HepG2 (cell line): ENCODE measurements around the gene CTSZ. TPM values are rescaled to one million over a fixed set of nuclear protein-coding genes. Genes with fewer than 3 reads are reported as not detected.

Experiments
- HNRNPUL1 ChIP-seq: fragments of 200-400 bp; formaldehyde crosslinking; IDR thresholded peaks from 2 replicates; pipeline ENCODE4 v1.6.1; 2017; ENCODE audit warnings: low read depth, mild to moderate bottlenecking, low read length, moderate library complexity
- KAT2B ChIP-seq: fragments of 150-350 bp; IDR thresholded peaks from 2 replicates; pipeline ENCODE4 v1.6.1; 2014; ENCODE audit warnings: low read depth, low read length, borderline replicate concordance
- KLF11 ChIP-seq: IDR thresholded peaks from 2 replicates; pipeline ENCODE4 v1.6.1; 2016; ENCODE audit warnings: missing compliant biosample characterization
- MIXL1 ChIP-seq: IDR thresholded peaks from 2 replicates; pipeline ENCODE4 v1.6.1; 2016
- PHB2 ChIP-seq: fragments of 450-650 bp; IDR thresholded peaks from 2 replicates; pipeline ENCODE4 v1.6.1; 2018; ENCODE audit not compliant: partially characterized antibody
- RARG ChIP-seq: sonication (generic); formaldehyde crosslinking; IDR thresholded peaks from 2 replicates; pipeline ENCODE4 v1.4.0; 2020; ENCODE audit warnings: low read depth, mild to moderate bottlenecking, missing genetic modification reagents
- RFX3 ChIP-seq: IDR thresholded peaks from 2 replicates; pipeline ENCODE4 v1.6.1; 2016; ENCODE audit warnings: missing biosample characterization, missing genetic modification reagents
- STAT5B ChIP-seq: sonication (generic); formaldehyde crosslinking; IDR thresholded peaks from 2 replicates; pipeline ENCODE4 v1.4.0; 2020; ENCODE audit warnings: missing genetic modification reagents
- TCF7L2 ChIP-seq: IDR thresholded peaks from 2 replicates; pipeline ENCODE4 v1.6.1; 2011; ENCODE audit warnings: mild to moderate bottlenecking, low read depth, low read length, moderate library complexity
- THAP11 ChIP-seq: IDR thresholded peaks from 2 replicates; pipeline ENCODE4 v1.6.1; 2016; ENCODE audit warnings: missing biosample characterization, missing genetic modification reagents
- ZIK1 ChIP-seq: sonication (generic); formaldehyde crosslinking; IDR thresholded peaks from 2 replicates; pipeline ENCODE4 v1.5.0; 2020; ENCODE audit warnings: mild to moderate bottlenecking, low read depth, missing genetic modification reagents, borderline replicate concordance
- ZNF468 ChIP-seq: sonication (generic); formaldehyde crosslinking; IDR thresholded peaks from 2 replicates; pipeline ENCODE4 v1.8.0; 2022; ENCODE audit warnings: mild to moderate bottlenecking, moderate library complexity, missing genetic modification reagents
- ZNF841 ChIP-seq: sonication (generic); formaldehyde crosslinking; IDR thresholded peaks from 2 replicates; pipeline ENCODE4 v1.8.1; 2023; ENCODE audit warnings: missing genetic modification reagents, borderline replicate concordance
- polyA plus RNA-seq, 8 experiments: library from polyadenylated mRNA; depleted of rRNA in 3 of 8; stranded (reverse) in 7 of 8; unstranded in 1 of 8; fragments of >200 nt; fragmentation: Illumina TruSeq in 4 of 8; extraction: Trizol in 4 of 8; gene quantifications; 2 replicates each; pipeline versions ENCODE4 v1.2.1 to v1.2.3, GENCODE V29; 2011 to 2016; ENCODE audit warnings: low read depth in 4 of 8, missing spikeins in 1 of 8, mixed read lengths in 1 of 8; ENCODE audit not compliant: insufficient read depth in 1 of 8
- total RNA-seq, 5 experiments: library from RNA; depleted of rRNA; stranded (reverse); fragments of >200 nt; fragmentation: Illumina TruSeq; extraction: Trizol; gene quantifications; 2 replicates each; pipeline ENCODE4 v1.2.3, GENCODE V29; 2016; ENCODE audit warnings: low read depth in 1 of 5
- TF ChIP-seq, protein P1 (sequence below): sonication (generic); formaldehyde crosslinking; IDR thresholded peaks from 2 replicates; pipeline ENCODE4 v1.4.0; 2020; ENCODE audit warnings: mild to moderate bottlenecking, missing genetic modification reagents, borderline replicate concordance
- TF ChIP-seq, protein P2 (sequence below): sonication (generic); formaldehyde crosslinking; IDR thresholded peaks from 2 replicates; pipeline ENCODE4 v1.5.0; 2020; ENCODE audit warnings: mild to moderate bottlenecking, missing genetic modification reagents
- TF ChIP-seq, protein P3 (sequence below): IDR thresholded peaks from 2 replicates; pipeline ENCODE4 v1.6.1; 2016; ENCODE audit warnings: missing compliant biosample characterization, missing genetic modification reagents, borderline replicate concordance
- TF ChIP-seq, protein P4 (sequence below): IDR thresholded peaks from 2 replicates; pipeline ENCODE4 v1.6.1; 2018; ENCODE audit warnings: missing genetic modification reagents
- TF ChIP-seq, protein P5 (sequence below): sonication (generic); formaldehyde crosslinking; IDR thresholded peaks from 2 replicates; pipeline ENCODE4 v1.4.0; 2020; ENCODE audit warnings: mild to moderate bottlenecking, missing genetic modification reagents

CTSZ gene
- total and polyA plus RNA-seq, 2 of the 13 experiments (the other 11 are each of a cell fraction or from before 2014, with no cell fraction given), result 0.33 TPM; not detected in 1

DNA sequence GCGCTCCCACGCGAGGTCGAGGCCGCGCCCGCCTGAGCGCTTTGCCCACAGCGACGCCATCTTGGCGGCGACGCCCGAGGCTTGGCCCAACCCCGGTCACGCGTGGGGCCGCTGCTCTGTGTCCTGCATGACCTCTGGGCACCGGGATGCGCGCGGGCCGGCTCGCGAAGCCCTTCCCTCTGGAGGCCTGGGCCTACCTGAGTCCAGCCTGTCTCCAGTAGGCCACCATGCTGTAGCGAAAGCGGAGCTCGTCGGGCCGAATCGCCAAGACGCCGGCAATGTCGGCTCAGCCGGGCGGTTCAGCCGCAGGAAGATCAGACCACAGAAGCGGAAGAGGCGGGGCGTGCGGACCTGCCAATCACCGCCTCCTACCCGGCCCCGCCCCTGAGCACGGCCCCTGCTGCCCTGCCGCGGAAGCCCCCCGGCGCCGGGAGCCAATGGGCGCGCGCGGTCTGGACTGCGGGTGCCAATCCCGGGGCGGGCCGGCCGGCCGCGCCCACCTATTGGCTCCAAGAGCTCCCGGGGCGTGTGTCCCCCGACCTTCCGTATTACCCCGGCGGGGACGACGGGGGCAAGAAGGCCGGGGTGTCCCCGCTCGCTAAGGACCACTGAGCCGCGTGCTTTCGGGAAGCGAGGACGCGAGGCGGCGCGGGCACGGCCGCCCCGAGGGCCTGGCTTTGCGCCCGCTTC is 25.1 kb upstream of the CTSZ start, which contains the start of gene ATP5F1E (continued):
- TF ChIP-seq, protein P1, sequence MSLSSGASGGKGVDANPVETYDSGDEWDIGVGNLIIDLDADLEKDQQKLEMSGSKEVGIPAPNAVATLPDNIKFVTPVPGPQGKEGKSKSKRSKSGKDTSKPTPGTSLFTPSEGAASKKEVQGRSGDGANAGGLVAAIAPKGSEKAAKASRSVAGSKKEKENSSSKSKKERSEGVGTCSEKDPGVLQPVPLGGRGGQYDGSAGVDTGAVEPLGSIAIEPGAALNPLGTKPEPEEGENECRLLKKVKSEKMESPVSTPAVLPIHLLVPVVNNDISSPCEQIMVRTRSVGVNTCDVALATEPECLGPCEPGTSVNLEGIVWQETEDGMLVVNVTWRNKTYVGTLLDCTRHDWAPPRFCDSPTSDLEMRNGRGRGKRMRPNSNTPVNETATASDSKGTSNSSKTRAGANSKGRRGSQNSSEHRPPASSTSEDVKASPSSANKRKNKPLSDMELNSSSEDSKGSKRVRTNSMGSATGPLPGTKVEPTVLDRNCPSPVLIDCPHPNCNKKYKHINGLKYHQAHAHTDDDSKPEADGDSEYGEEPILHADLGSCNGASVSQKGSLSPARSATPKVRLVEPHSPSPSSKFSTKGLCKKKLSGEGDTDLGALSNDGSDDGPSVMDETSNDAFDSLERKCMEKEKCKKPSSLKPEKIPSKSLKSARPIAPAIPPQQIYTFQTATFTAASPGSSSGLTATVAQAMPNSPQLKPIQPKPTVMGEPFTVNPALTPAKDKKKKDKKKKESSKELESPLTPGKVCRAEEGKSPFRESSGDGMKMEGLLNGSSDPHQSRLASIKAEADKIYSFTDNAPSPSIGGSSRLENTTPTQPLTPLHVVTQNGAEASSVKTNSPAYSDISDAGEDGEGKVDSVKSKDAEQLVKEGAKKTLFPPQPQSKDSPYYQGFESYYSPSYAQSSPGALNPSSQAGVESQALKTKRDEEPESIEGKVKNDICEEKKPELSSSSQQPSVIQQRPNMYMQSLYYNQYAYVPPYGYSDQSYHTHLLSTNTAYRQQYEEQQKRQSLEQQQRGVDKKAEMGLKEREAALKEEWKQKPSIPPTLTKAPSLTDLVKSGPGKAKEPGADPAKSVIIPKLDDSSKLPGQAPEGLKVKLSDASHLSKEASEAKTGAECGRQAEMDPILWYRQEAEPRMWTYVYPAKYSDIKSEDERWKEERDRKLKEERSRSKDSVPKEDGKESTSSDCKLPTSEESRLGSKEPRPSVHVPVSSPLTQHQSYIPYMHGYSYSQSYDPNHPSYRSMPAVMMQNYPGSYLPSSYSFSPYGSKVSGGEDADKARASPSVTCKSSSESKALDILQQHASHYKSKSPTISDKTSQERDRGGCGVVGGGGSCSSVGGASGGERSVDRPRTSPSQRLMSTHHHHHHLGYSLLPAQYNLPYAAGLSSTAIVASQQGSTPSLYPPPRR (CRISPR knock-in tag), result 0 out of 2 replicates have a peak, but pooled peaks have one; percentile 20
- TF ChIP-seq ZNF468 (CRISPR knock-in tag), result peak; percentile 93
- TF ChIP-seq HNRNPUL1, result no peak; the same call in 1 of the 2 replicates
- no peak for TF ChIP-seq RARG (CRISPR knock-in tag)
- TF ChIP-seq, protein P2, sequence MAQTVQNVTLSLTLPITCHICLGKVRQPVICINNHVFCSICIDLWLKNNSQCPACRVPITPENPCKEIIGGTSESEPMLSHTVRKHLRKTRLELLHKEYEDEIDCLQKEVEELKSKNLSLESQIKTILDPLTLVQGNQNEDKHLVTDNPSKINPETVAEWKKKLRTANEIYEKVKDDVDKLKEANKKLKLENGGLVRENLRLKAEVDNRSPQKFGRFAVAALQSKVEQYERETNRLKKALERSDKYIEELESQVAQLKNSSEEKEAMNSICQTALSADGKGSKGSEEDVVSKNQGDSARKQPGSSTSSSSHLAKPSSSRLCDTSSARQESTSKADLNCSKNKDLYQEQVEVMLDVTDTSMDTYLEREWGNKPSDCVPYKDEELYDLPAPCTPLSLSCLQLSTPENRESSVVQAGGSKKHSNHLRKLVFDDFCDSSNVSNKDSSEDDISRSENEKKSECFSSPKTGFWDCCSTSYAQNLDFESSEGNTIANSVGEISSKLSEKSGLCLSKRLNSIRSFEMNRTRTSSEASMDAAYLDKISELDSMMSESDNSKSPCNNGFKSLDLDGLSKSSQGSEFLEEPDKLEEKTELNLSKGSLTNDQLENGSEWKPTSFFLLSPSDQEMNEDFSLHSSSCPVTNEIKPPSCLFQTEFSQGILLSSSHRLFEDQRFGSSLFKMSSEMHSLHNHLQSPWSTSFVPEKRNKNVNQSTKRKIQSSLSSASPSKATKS, result no peak
- peak; percentile 78; the same call in 1 of the 2 replicates for TF ChIP-seq ZNF841 (CRISPR knock-in tag)
- peak; percentile 21; the same call in 1 of the 2 replicates for TF ChIP-seq MIXL1 (CRISPR knock-in tag)
- 0 out of 2 replicates have a peak, but pooled peaks have one; percentile 16 for TF ChIP-seq RFX3 (CRISPR knock-in tag)
- TF ChIP-seq, protein P3, sequence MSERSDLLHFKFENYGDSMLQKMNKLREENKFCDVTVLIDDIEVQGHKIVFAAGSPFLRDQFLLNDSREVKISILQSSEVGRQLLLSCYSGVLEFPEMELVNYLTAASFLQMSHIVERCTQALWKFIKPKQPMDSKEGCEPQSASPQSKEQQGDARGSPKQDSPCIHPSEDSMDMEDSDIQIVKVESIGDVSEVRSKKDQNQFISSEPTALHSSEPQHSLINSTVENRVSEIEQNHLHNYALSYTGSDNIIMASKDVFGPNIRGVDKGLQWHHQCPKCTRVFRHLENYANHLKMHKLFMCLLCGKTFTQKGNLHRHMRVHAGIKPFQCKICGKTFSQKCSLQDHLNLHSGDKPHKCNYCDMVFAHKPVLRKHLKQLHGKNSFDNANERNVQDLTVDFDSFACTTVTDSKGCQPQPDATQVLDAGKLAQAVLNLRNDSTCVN, result peak; percentile 76
- TF ChIP-seq KLF11, result peak; percentile 77; the same call in 1 of the 2 replicates
- no peak for TF ChIP-seq PHB2
- TF ChIP-seq, protein P4, sequence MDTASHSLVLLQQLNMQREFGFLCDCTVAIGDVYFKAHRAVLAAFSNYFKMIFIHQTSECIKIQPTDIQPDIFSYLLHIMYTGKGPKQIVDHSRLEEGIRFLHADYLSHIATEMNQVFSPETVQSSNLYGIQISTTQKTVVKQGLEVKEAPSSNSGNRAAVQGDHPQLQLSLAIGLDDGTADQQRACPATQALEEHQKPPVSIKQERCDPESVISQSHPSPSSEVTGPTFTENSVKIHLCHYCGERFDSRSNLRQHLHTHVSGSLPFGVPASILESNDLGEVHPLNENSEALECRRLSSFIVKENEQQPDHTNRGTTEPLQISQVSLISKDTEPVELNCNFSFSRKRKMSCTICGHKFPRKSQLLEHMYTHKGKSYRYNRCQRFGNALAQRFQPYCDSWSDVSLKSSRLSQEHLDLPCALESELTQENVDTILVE (CRISPR knock-in tag), result peak; percentile 92; the same call in 1 of the 2 replicates
- TF ChIP-seq TCF7L2, result no peak
- TF ChIP-seq STAT5B (CRISPR knock-in tag), result peak; percentile 69
- TF ChIP-seq, protein P5, sequence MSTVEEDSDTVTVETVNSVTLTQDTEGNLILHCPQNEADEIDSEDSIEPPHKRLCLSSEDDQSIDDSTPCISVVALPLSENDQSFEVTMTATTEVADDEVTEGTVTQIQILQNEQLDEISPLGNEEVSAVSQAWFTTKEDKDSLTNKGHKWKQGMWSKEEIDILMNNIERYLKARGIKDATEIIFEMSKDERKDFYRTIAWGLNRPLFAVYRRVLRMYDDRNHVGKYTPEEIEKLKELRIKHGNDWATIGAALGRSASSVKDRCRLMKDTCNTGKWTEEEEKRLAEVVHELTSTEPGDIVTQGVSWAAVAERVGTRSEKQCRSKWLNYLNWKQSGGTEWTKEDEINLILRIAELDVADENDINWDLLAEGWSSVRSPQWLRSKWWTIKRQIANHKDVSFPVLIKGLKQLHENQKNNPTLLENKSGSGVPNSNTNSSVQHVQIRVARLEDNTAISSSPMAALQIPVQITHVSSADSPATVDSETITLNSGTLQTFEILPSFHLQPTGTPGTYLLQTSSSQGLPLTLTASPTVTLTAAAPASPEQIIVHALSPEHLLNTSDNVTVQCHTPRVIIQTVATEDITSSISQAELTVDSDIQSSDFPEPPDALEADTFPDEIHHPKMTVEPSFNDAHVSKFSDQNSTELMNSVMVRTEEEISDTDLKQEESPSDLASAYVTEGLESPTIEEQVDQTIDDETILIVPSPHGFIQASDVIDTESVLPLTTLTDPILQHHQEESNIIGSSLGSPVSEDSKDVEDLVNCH (CRISPR knock-in tag), result 0 out of 2 replicates have a peak, but pooled peaks have one; percentile 51
- no peak for TF ChIP-seq KAT2B
- TF ChIP-seq ZIK1, result peak; percentile 92
- peak; percentile 88 for TF ChIP-seq THAP11 (CRISPR knock-in tag)
